ENCODE data around the gene GGNBP2.
"Not testable (repeated sequence)": the region's sequence is repeated elsewhere in the genome, so short reads cannot be mapped to it uniquely, and the experiment has no call there.

GGNBP2 gene, protein sequence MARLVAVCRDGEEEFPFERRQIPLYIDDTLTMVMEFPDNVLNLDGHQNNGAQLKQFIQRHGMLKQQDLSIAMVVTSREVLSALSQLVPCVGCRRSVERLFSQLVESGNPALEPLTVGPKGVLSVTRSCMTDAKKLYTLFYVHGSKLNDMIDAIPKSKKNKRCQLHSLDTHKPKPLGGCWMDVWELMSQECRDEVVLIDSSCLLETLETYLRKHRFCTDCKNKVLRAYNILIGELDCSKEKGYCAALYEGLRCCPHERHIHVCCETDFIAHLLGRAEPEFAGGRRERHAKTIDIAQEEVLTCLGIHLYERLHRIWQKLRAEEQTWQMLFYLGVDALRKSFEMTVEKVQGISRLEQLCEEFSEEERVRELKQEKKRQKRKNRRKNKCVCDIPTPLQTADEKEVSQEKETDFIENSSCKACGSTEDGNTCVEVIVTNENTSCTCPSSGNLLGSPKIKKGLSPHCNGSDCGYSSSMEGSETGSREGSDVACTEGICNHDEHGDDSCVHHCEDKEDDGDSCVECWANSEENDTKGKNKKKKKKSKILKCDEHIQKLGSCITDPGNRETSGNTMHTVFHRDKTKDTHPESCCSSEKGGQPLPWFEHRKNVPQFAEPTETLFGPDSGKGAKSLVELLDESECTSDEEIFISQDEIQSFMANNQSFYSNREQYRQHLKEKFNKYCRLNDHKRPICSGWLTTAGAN

DNA sequence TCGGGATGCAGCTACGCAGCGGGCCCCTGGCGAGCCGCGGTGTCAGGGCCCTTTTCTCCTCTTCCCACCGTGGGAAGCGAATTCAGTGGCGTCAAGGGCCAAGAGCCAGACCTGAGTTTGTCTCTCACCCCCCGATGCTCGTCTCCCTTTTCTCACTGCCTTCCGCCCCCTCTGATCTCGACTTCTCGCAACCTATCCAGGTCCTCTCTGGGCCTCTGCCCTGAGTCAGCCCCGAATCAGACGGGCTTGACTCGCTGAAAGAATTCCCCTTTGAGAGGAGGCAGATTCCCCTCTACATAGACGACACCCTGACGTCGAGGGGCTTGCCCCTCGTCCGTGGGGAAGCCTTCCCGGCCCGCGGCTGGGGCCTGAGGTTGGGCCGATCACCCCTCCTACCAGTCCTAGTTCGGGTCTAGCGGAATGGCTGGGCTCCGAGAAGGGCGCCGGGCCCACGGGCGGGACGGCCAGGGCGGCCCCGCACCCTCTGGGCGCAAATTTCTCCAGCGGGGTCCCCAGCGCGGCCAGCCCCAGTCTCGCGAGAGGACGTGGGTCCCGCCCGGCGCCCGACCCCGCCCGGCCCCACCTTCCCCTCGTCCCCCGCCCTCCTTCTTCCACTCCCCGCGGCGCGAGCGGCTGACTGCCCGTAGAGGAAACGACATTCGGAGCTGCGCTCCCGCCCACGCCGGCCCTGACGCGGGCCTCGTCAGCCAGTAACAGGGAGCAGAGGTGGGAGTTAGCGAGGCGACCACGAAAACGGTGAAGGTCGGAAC is at the start of gene GGNBP2:
Gene GGNBP2 (plus strand): TSS at position 613 of the 770 bp plus-strand sequence. CDS start 806 bp downstream, outside the sequence.
- DNase-seq, result peak; percentile 95

DNA sequence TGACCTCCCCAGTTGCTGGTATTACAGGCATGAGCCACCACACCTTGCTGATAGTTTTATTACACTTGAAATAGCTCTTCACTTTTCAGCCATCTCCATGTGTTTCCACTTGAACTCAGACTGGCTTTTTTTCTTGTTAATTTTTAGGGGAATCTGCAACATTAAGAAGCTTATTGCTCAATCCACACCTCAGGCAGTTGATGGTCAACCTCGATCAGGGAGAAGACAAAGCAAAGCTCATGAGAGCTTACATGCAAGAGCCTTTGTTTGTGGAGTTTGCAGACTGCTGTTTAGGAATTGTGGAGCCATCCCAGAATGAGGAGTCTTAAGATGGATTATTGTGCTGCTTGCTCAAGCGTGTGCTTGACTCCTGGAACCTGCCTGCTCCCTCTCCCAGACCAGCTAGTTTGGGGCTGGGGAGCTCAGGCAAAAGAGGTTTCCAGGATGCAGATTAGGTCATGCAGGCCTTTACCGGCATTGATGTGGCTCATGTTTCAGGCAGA is 49.6 kb upstream of the GGNBP2 start:
- DNase-seq, result no peak

DNA sequence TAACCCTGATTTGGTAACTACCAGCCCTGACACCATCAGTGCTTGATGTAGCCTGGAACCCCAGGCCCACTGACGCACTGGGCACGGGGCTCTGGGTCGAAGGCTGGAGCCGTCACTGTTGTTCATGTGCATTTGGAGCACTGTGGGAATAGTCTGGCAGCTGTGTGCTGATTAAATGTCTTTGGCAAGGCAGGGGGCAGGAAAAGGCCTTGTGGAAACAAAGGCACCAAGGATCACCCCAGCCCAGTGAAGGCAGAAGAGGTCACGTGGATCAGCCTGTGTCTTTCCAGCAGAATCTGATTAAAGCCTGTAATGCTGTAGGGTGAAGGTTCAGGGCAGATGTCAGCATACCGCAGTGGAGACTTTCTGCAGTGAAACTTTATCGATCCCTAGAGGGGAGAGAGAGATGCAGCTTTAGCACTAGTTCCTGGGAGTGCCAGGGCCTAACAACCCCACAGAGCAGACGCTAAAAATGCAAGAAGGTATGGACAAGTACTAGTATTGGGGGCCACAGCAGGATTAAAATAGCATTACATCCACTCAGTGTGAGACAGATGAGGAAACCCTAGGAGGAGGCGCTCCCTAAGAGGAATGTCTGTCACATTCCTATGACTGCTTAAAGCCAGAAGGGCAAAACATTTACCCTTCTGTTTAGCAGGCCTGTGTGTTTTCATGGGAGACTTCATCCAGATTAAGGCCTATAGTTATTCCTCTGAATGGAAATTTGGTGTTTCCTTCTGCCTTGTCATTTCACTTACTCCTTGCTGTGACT is 48.5 kb upstream of the GGNBP2 start:
- no peak for DNase-seq

DNA sequence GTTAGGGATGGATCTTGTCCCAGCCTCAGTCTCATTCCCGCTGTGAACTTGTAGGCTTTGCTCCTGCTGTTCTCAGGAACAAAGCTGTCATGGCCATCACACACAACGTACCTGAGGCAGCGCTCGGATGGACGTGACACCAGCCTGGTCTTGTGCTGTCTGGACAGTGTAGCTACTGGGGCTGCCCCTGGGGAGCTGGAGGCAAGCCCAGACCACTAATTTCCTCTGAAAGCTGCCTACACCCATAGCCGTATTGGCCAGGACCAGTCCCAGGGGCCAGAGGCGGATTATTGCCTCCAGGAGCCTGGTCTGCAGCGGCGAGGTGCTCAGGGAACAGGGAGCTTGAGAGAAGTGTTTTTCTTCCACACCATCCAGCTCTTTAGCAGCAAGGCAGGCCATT is 46.6 kb upstream of the GGNBP2 start:
- no peak for DNase-seq

DNA sequence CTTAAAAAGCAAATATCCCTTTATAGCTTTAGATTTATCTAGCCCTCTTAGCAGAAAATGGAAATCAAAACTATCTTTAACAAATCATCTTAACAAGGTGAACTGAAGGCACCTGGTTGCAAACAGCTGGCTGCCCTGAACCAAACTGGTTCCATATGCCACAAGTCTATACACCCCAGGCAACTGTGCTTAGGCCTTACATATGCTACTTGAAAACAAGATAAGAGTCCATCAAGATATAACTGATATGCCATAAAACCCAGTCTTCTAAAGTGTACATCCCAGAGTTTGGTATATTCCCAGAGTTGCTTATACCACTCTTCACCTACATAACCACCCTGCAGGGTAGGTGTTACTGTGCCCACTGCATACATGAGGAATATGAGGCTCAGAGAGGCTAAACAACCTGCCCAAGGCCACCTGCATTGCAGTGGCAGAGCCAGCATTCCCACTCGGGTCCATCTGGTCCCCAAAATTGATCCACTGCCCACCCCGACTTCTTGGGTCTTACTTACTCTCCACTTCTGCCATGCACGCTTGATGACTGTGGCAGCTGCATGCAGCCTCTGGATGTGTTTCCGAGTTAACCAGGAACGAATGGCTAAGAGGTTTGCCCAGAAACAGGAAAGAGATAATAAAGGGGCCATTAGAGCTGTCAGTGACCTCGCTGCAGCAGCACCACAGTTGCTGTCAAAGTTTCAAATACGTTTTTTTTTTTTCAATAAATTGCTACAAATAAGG is 46.0 kb upstream of the GGNBP2 start:
- DNase-seq, result no peak

DNA sequence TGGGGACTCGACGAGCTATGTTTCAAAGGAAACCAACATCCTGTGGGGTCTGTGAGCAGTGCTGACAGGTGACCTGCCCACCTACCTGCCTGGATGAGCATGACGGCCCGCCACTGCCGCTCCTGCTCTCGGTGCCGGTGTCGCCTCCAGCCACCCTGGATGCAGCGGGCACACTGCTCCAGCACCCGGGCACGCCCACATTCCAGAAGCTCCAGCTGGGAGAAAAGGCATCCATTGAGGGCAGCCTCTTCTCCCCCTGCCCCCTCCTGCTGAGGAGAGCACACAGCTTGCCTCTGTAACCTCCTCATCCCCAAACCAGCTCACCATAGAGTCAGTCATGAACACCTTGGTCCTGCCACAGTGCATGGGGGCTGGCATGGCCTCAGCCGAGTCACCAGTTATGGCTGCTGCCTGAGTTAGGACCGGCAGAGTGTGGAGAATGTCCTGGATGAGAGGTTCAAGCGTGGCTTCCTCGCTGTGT is 43.9 kb upstream of the GGNBP2 start:
- DNase-seq, result no peak

DNA sequence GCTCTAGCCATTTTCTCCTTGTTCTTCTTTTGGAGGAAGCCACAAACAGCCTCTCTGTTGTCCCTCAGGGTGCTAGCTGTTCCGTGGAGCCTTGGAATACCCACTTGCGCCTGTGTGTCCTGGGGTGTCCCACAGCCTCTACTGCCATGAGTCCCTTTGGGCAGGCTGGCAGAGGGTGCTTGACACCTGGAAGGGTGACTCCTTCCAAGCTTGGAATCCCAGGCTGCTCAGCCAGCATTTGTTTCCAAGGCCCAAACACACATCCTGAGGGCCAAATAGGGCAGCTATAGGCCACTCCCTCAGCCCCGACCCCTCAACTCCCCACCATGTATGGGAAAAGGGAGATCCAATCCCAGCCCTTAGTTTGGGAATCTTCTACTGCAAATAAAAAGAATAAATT is 43.4 kb upstream of the GGNBP2 start:
- no peak for DNase-seq

DNA sequence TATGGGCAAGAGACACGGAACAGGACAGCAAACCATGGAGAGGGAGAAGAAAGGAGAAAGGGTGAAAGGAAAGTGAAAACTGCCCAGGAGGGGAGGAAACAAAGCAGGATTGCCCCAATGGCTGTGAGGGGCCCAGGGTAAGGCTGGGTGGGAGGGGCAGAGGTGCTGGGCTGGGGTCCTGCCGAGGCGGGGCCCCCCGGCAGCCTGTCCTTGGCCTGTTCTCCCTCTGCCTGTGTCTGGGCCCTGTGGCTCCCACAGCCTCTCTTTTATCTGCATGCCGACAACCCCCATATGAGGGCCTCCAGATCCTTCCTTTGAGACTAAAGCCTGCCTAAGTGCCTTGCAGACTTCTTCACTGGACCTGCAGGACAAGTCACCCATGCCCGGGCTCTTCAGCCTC is 42.8 kb upstream of the GGNBP2 start:
- no peak for DNase-seq

DNA sequence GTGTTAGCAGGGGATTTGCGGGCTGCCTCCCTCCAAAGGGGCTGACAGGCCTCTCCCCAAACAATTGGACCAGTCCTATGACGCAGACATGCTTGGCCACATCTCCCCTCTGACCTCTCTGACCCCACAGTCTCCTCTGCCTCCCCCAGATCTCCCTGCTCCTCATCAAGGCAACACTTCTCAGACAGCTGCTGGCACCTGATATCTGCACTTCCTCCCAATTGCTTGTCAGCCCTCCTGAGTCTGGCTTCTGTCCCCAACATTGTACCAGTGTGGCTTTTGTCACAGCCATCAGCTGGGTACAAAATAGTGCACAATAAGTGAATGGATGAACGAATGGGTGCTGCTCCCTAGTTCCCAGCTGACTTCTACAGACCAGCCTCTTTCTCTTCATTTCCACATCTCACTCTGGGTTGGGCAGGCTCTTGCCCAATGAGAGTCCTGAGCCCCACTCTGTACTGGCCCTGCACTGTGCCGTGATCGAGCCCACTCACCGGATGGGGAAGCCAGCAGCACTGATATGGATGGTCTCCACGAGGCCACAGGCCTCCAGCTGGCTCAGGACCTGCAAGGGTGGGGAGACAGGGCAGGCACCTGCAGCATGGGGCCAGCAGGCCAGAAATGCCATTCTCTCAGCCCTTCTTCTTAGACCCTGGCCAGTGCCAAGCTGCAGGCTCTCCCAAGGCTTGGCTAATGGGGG is 41.1 kb upstream of the GGNBP2 start:
- no peak for DNase-seq

DNA sequence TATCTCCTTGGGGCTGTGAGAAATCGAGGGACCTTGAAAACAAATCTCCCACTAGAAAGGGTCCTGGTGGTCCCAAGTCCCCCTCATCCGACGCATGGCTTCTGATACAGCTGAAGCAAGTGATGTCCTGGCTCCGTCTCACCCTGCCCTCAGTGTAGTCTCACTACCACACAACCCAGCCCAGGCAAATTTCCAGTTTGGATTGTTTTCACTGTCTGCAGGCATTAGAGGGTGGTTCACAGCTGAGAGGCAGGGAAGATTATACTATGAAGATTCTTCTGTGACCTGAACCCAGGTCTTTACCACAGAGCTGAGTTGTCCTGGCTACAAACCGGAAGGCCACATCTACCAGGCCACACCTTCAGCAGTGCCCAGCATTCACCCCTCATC is 40.6 kb upstream of the GGNBP2 start:
- no peak for DNase-seq

DNA sequence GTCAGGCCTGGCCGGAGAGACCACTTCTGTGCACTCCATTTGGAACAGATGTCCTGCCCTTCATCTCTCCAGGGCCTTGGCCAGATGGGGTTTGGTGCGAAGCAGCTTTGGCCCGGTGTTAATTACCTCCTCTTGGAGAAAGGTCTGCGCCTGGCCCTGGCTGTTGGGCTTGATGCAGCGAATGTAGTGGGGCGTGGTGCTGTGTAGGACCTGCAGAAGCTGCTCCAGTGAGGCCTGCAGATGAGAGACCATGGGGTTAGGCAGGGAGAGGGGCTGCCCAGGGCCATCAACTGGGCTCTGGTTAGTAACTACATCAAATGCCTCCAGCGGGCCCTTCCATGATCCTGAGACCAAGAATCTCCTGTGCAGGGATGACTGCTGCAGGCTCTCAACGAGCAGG is 39.5 kb upstream of the GGNBP2 start:
- no peak for DNase-seq

DNA sequence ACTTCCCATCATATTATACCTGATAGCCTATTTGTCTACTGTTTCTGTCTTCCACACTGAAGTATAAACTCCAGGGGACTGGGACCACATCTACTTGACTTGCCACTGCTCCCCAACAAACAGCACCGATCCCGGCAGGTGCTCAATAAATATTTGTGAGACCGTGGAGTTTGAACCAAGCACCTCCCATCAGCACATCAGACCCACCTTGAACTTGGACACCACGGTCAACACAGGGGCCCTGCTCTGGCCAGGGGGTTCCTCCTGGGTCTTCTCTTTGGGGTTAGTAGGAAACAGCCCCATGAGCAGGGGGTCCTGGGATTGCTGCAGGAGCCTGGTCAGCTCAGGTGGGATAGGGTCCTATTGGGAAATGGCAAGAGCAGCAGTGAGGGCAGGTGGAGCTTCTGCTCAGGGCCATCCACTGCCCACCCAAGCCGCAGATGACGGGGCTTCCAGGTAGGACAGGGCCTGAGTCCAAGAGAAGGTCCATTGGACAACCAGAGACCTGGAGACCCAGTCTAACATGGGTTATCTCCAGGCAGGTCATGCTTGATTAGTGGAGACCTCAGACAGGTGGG is 38.4 kb upstream of the GGNBP2 start:
- no peak for DNase-seq

DNA sequence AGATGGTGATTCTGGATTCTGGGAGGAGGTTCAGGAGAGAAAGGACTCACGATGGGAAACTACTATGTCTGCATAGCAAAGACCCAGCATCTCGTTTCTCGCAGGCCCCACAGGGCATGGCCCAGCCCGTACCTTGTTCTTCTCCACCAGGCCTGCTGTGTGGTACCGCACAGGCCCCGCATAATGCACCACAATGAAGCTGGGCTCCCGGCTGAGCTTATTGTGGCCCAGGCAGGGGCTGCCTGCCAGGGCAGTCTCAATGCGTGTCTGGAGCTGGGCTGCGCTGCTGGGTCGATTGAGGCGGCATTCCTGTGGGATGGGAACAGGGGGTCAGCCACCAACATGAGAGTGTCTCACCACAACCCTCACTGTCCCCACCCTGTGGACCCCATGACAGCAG is 37.9 kb upstream of the GGNBP2 start:
- no peak for DNase-seq

DNA sequence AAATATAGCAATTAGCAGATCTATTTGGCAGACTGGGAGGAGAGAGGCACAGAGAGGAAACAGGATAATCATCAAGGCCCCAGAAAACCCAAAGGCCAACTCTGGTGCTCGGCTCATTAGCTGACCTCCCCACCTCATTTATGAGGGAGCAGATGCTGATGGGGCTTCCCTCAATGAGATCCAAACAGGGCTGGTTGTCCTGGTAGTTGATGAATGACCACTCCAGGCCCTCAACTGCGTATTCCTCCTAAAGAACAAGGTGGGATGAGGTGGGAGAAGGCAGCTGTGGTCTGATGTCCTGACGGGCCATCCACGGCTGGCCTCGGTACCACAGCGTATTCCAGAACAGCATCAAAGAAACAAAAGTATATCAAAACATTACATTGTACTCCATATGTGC is 37.5 kb upstream of the GGNBP2 start:
- no peak for DNase-seq

DNA sequence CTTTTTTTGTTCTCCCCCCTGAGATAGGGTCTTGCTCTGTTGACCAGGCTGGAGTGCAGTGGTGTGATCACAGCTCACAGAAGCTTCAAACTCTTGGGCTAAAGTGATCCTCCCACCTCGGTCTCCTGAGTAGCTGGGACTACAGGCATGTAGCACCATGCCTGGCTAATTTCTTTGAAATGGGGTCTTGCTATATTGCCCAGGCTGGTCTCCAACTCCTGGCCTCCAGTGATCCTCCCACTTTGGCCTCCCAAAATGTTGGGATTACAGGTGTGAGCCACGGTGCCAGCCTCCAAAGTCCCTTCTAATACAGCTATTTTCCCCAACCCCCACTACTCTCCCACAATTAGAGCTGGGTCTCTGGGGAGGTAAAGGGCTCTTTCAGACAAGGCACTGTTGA is 36.3 kb upstream of the GGNBP2 start:
- DNase-seq, result not testable (repeated sequence)

DNA sequence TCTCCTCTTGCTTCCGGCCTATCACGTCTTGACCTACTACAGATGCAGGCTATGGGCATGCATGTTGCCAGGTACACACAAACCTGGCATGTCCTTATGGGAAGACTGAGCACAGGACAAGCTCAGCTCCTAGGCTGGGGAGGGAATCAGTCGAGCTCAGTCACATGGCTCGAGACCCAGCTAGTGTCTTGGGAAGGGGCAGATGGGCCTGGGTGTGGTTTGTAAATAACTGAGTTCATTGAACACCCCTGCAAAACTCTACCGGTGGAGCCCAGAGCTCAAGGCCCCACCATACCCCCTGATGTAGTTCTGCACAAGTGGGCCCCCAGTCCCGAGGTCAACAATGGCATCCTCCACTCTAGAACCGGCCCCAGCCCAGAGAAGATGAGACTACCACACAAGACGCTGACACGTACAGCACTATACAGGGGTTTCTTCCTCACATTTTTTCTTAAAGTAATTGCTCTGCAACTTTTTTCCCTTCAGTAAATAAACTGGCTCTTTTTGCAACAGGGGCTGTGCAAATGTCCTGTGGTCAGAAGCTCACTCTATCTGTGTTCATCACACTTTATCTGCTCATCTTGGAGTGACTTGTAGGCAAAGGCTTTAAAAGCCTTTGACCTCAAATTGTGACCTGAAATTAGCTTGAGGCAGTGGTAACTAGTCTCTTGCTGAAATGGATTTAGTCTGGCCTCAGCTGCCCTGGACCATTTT is 35.3 kb upstream of the GGNBP2 start:
- DNase-seq, result no peak

DNA sequence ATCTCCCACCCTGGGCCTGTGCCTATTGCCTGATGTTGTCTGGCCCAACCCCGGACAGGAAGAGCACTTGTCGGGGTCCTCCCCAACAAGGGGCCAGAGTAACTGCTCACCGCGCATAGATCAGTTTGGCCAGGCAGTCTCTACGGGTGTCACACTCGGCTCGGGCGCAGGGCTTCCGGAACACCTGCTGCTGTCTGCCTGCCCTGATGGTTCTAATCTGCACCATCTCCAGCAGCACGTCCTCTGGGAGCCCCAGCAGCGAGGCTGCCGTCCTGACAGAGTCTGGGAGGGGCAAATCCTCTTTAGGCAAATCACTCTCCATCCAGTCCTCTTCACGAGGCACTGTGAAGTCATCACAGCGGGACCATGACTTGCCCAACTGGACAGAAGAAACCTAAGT is 34.1 kb upstream of the GGNBP2 start:
- no peak for DNase-seq

DNA sequence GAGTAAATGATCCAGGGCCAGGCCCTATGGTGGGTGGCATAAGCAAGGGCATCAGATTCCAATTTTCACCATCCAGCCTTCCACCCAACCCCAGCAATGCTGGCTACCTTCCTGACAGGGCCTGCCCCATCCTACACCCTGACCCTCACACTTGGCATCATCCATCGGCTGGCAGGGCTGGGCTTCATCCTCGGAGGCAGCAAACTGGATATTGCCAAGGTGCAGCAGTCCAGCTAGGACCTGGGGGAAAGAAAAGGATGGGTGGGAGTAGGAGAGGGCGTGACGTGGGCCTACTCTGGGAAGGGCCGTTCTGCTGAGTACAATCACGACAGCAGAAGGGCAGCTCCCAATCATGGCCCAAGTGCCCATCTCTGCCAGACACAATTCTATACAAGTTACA is 33.5 kb upstream of the GGNBP2 start:
- DNase-seq, result no peak

DNA sequence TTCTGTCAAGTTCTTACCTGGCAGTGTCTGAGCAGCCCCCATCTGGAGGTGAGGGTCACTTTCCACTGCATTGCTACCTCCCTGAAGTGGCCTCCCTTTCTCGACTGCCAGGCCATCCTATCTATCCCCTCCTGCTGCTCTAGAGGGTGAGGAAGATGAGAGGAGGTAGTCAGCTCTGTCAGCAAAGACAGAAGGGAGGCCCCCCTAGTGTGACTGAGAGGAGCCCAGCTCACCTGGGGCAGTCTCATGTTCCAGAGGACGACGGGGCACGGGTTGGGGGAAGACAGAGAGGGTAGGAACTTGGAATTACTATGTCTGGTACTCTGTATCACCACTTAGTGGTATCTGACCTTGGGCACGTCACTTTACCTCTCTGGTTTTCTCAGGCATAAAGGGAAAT is 32.1 kb upstream of the GGNBP2 start:
- DNase-seq, result no peak

DNA sequence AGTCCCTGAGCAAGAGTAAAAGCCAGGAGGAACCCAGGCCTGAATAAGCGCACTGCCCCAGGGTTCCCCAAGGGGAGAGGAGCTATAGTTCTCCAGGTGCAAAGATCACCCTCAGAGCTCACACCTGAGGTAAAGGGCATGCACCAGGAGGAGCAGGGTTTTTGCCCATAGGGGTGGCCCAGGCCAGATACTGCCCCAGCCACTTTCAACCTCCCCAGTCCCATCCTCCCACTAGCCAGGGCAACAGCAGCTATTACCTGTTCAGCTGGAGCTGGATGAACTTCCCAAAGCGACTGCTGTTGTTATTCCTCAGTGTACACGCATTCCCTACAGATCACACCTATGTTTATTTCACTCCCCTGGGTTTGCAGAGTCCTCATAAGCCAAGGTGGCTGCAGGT is 29.9 kb upstream of the GGNBP2 start:
- no peak for DNase-seq
